Measurements from ENCODE around the gene TMEM63B.

DNA sequence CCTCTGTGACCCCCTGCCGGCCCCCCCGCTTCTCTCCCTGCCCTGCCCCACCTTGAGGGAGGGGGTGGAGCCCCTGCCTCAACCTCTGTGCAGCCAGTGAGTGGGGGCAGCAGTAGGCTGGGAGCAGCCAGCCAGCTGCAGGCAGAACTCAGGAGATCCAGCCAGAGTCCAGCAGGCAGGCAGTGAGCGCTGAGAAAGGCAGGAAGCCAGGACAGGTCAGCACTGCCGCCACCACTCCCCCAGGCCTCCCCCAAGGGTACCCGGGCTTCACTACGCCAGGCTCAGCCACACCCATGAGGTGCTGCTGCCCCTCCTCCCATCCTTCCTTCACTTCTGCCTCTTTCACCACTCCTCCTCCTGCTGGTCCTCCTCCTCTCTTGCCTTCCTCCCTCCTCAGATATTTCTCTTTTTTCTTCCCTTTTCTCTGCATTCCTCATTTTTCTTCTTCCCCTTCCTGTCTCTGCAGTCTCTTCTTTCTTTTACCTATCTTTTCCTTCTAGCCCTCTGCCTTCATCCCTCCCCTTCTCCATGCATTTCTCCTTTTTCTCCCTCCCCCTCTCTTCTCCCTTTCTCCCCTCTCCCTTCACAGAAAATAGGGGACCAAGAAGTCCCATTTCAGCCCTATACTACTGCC lies 11.5 kb downstream of the TMEM63B start:
- TF ChIP-seq POLR2A (IDR thresholded peaks at IDR 0.05; ENCODE audit: low read length) (no peak), GATA1 (IDR thresholded peaks at IDR 0.05; ENCODE audit: low read depth, low read length) (no peak)
